ENCODE measurements around the gene C9orf43.

The C9orf43 gene

DNA sequence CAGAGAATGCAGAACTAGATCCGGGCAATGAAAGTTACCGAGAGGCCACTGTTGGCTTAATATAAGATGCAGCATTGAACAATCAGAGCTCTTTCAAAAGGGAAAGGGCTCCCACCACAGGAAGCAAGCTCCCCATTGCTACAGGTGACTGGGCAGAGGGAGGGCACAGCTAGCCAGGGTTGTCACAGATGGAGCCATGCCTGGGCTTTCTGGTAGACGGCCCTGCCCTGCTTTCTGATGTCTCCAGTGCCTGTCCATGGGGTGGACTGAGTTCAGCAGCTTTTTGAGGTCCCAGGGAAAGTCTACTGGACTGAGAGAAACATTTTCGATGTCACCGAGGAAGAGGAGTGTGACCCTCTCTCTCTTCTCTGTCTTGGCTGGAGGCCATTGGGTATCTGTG is 67.1 kb downstream of the C9orf43 start:
- TF ChIP-seq, protein P1, sequence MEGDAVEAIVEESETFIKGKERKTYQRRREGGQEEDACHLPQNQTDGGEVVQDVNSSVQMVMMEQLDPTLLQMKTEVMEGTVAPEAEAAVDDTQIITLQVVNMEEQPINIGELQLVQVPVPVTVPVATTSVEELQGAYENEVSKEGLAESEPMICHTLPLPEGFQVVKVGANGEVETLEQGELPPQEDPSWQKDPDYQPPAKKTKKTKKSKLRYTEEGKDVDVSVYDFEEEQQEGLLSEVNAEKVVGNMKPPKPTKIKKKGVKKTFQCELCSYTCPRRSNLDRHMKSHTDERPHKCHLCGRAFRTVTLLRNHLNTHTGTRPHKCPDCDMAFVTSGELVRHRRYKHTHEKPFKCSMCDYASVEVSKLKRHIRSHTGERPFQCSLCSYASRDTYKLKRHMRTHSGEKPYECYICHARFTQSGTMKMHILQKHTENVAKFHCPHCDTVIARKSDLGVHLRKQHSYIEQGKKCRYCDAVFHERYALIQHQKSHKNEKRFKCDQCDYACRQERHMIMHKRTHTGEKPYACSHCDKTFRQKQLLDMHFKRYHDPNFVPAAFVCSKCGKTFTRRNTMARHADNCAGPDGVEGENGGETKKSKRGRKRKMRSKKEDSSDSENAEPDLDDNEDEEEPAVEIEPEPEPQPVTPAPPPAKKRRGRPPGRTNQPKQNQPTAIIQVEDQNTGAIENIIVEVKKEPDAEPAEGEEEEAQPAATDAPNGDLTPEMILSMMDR (IDR thresholded peaks at IDR 0.05; ENCODE audit: low read depth, low read length) = no peak
- H3K4me3 ChIP-seq (ENCODE audit: low read depth, low read length) = no peak overlapping the region
- in situ Hi-C loops (cut with HindIII; ENCODE audit: low sequenced_read_pairs) = no loop called here
- no peak for DNase-seq (ENCODE audit: low read depth, low spot score)

- TF ChIP-seq, protein P1 (IDR thresholded peaks at IDR 0.05; ENCODE audit: low read depth, low read length) = no peak
- no peak overlapping the region for H3K4me3 ChIP-seq (ENCODE audit: low read depth, low read length)
- in situ Hi-C loops (cut with HindIII; ENCODE audit: low sequenced_read_pairs) = no loop called here
- no peak for DNase-seq (ENCODE audit: low read depth, low spot score)
These were observed 68.7 kb downstream of the C9orf43 start for GRCh38 chr9:113479174-113479621.

Data from astrocyte of the spinal cord (primary cell).